SK-N-SH (cell line): Measurements from ENCODE around the gene SYNE2. TPM values are rescaled to one million over a fixed set of nuclear protein-coding genes. Genes with fewer than 3 reads are reported as not detected.

Experiments
- CTCF ChIA-PET: fragments of 300-600, 350-600 bp; formaldehyde crosslinking; extraction: SDS; loops from one replicate; lab custom pipeline; 2021; lab: Yijun Ruan, JAX
- POLR2A ChIA-PET: fragments of 350-600 bp; sonication (Branson Sonifier 250); formaldehyde crosslinking; extraction: SDS; loops from one replicate; lab custom pipeline; 2020; ENCODE audit warnings: antibody characterized with exemption, inconsistent platforms; lab: Yijun Ruan, JAX
- DNase-seq: peaks from one replicate; pipeline ENCODE4 v3.0.0; 2012
- H2AFZ ChIP-seq: fragments of 200-600 bp; sonication (generic); 2 replicates; pipeline ENCODE4 v1.8.1; 2016; ENCODE audit warnings: antibody characterized with exemption, mild to moderate bottlenecking, low read depth
- H3F3A ChIP-seq: fragments of 200-600 bp; sonication (generic); replicated peaks from 2 replicates; pipeline ENCODE3; 2016; ENCODE audit warnings: antibody characterized with exemption, mild to moderate bottlenecking; ENCODE audit not compliant: insufficient read depth
- H3K27ac ChIP-seq, 2 experiments: fragments of 200-500 bp in 1 of 2; fragments of 200-600 bp in 1 of 2; sonication (Bioruptor generic) in 1 of 2; sonication (generic), shearing (Covaris generic) in 1 of 2; 2 replicates each; pipeline versions ENCODE4 v1.5.1 to v1.6.1; 2014 to 2016; ENCODE audit warnings: low read depth in 2 of 2, inconsistent platforms in 1 of 2, low read length in 1 of 2, mild to moderate bottlenecking in 1 of 2, mixed read lengths in 1 of 2
- H3K27me3 ChIP-seq: fragments of 200-600 bp; sonication (generic), shearing (Covaris generic); 2 replicates; pipeline ENCODE4 v1.6.1; 2016; ENCODE audit warnings: mixed run types; ENCODE audit not compliant: insufficient read depth
- H3K36me3 ChIP-seq, 2 experiments: fragments of 200-500 bp in 1 of 2; fragments of 200-600 bp in 1 of 2; sonication (Bioruptor generic) in 1 of 2; sonication (generic) in 1 of 2; replicated peaks in 1 of 2; 2 replicates each; pipeline versions ENCODE3 to v1.5.1; 2014 to 2016; ENCODE audit warnings: low read length in 1 of 2, mild to moderate bottlenecking in 1 of 2; ENCODE audit not compliant: insufficient read depth in 2 of 2, control insufficient read depth in 1 of 2
- H3K4me1 ChIP-seq, 2 experiments: fragments of 200-500 bp in 1 of 2; fragments of 200-600 bp in 1 of 2; sonication (Bioruptor generic) in 1 of 2; sonication (generic), shearing (Covaris generic) in 1 of 2; 2 replicates each; pipeline versions ENCODE4 v1.5.1 to v1.6.1; 2014 to 2016; ENCODE audit warnings: low read depth in 1 of 2, low read length in 1 of 2, mixed run types in 1 of 2; ENCODE audit not compliant: insufficient read depth in 2 of 2, control insufficient read depth in 1 of 2
- H3K4me2 ChIP-seq: fragments of 200-600 bp; sonication (generic), shearing (Covaris generic); 2 replicates; pipeline ENCODE4 v1.6.1; 2017; ENCODE audit warnings: mixed run types
- H3K4me3 ChIP-seq, 2 experiments: fragments of 200-500 bp in 1 of 2; fragments of 200-600 bp in 1 of 2; sonication (Bioruptor generic) in 1 of 2; sonication (generic), shearing (Covaris generic) in 1 of 2; 2 replicates each; pipeline versions ENCODE4 v1.5.1 to v1.8.1; 2014 to 2016; ENCODE audit warnings: low read depth in 2 of 2, inconsistent platforms in 1 of 2, low read length in 1 of 2, mild to moderate bottlenecking in 1 of 2, mixed read lengths in 1 of 2, moderate library complexity in 1 of 2
- H3K79me2 ChIP-seq: fragments of 200-600 bp; sonication (generic); 2 replicates; pipeline ENCODE4 v1.8.1; 2017; ENCODE audit warnings: mild to moderate bottlenecking; ENCODE audit not compliant: insufficient read depth
- H3K9ac ChIP-seq: fragments of 200-600 bp; sonication (generic); 2 replicates; pipeline ENCODE4 v1.6.1; 2017; ENCODE audit warnings: mixed run types
- H3K9me2 ChIP-seq: fragments of 200-600 bp; sonication (generic); 2 replicates; pipeline ENCODE4 v1.6.1; 2017; ENCODE audit warnings: mixed run types
- H3K9me3 ChIP-seq: fragments of 200-600 bp; sonication (generic); 2 replicates; pipeline ENCODE4 v1.6.1; 2017; ENCODE audit warnings: mixed run types, mild to moderate bottlenecking, moderate library complexity
- H4K20me1 ChIP-seq: fragments of 200-600 bp; sonication (generic); 2 replicates; pipeline ENCODE4 v1.6.1; 2017; ENCODE audit warnings: mild to moderate bottlenecking, mixed run types; ENCODE audit not compliant: insufficient read depth
- CHD2 ChIP-seq: fragments of 150-350 bp; IDR thresholded peaks from 2 replicates; pipeline ENCODE4 v1.6.1; 2018; ENCODE audit warnings: low read length; ENCODE audit not compliant: partially characterized antibody
- EZH2phosphoT487 ChIP-seq: fragments of 200-600 bp; sonication (generic); IDR thresholded peaks from 2 replicates; pipeline ENCODE4 v1.6.1; 2017; ENCODE audit warnings: low read depth, mixed run types, mild to moderate bottlenecking, antibody characterized with exemption, moderate library complexity, borderline replicate concordance
- FOXM1 ChIP-seq: IDR thresholded peaks from 2 replicates; pipeline ENCODE4 v1.4.0; 2012; ENCODE audit warnings: low read depth, mild to moderate bottlenecking
- GABPA ChIP-seq: IDR thresholded peaks from 2 replicates; pipeline ENCODE4 v1.4.0; 2012; ENCODE audit warnings: low read depth, mild to moderate bottlenecking
- JUND ChIP-seq: IDR thresholded peaks from 2 replicates; pipeline ENCODE4 v1.4.0; 2012
- MXI1 ChIP-seq: IDR thresholded peaks from 2 replicates; pipeline ENCODE4 v1.6.1; 2012; ENCODE audit warnings: mild to moderate bottlenecking, low read depth, low read length, improper control_type of control experiment
- PBX3 ChIP-seq: IDR thresholded peaks from 2 replicates; pipeline ENCODE4; 2012
- RAD21 ChIP-seq: IDR thresholded peaks from 2 replicates; pipeline ENCODE4 v1.6.1; 2012; ENCODE audit warnings: mild to moderate bottlenecking, low read length
- RCOR1 ChIP-seq: fragments of 150-350 bp; IDR thresholded peaks from 2 replicates; pipeline ENCODE4 v1.6.1; 2017; ENCODE audit warnings: antibody characterized with exemption, low read length
- SIN3A ChIP-seq: IDR thresholded peaks from 2 replicates; pipeline ENCODE4 v1.6.1; 2012; ENCODE audit warnings: low read depth, mild to moderate bottlenecking, low read length, moderate library complexity, borderline replicate concordance
- TAF1 ChIP-seq: IDR thresholded peaks from 2 replicates; pipeline ENCODE4 v1.6.1; 2012; ENCODE audit warnings: low read depth, mild to moderate bottlenecking, low read length, moderate library complexity, borderline replicate concordance
- TCF12 ChIP-seq: IDR thresholded peaks from 2 replicates; pipeline ENCODE4 v1.4.0; 2012
- TEAD4 ChIP-seq: IDR thresholded peaks from 2 replicates; pipeline ENCODE4 v1.4.0; 2012; ENCODE audit warnings: mild to moderate bottlenecking, borderline replicate concordance; ENCODE audit not compliant: insufficient read depth
- USF1 ChIP-seq: IDR thresholded peaks from 2 replicates; pipeline ENCODE4 v1.4.0; 2012; ENCODE audit warnings: low read depth, borderline replicate concordance
- YY1 ChIP-seq: IDR thresholded peaks from 2 replicates; pipeline ENCODE4 v1.4.0; 2012; ENCODE audit warnings: low read depth, mild to moderate bottlenecking
- WGBS: methylation state at CpG from one replicate; pipeline ENCODE4 v1.1.6; 2017; ENCODE audit warnings: low lambda C conversion rate; 5-methylcytosine and 5-hydroxymethylcytosine counted together
- polyA plus RNA-seq, 3 experiments: library from polyadenylated mRNA; depleted of rRNA; stranded (reverse); fragments of >200 nt; gene quantifications; 2 replicates each; pipeline ENCODE4 v1.2.3, GENCODE V29; 2012
- TF ChIP-seq, protein P1 (sequence below): fragments of 150-350 bp; IDR thresholded peaks from 2 replicates; pipeline ENCODE4 v1.6.1; 2017; ENCODE audit warnings: antibody characterized with exemption, low read length, low read depth, borderline replicate concordance
- TF ChIP-seq, protein P2 (sequence below): fragments of 150-350 bp; IDR thresholded peaks from 2 replicates; pipeline ENCODE4 v1.6.1; 2016; ENCODE audit warnings: mild to moderate bottlenecking, low read depth, low read length

The SYNE2 gene
- polyA plus RNA-seq, 1 of the 3 experiments (the other 2 are of a cell fraction), result 7.1 TPM

GRCh38 chr14:64088647-64088964, 235.8 kb downstream of the SYNE2 start (continued):
- TF ChIP-seq RAD21 (no peak), TAF1 (no peak)

GRCh38 chr14:64089920-64090319, 237.1 kb downstream of the SYNE2 start:
- no peak overlapping the region for H3K27ac ChIP-seq
- H3K4me2 ChIP-seq, result no peak overlapping the region
- H4K20me1 ChIP-seq, result no peaks in the 10 kb centered on the region
- no peaks in the 10 kb centered on the region for H3K4me1 ChIP-seq
- no peaks in the 10 kb centered on the region for H3K9me3 ChIP-seq
- no peak overlapping the region for H3K4me3 ChIP-seq
- whole genome bisulfite sequencing, result 88% methylated on average over 2 of the region's 2 CpGs
- H2AFZ ChIP-seq, result no peak overlapping the region
- DNase-seq, result no peak
- H3K9me2 ChIP-seq, result no peaks in the 10 kb centered on the region
- peaks cover 5 to 8% of the 10 kb centered on the region in 2 experiments for H3K36me3 ChIP-seq
- no peaks in the 10 kb centered on the region for H3F3A ChIP-seq
- POLR2A ChIA-PET, result no interaction called here
- TF ChIP-seq TEAD4 (no peak), TCF12 (no peak), JUND (no peak), SIN3A (no peak), CHD2 (no peak), TAF1 (no peak), RCOR1 (no peak), RAD21 (no peak), GABPA (no peak), USF1 (no peak), PBX3 (no peak), YY1 (no peak), MXI1 (no peak), FOXM1 (no peak), EZH2phosphoT487 (no peak)
- TF ChIP-seq, protein P1, sequence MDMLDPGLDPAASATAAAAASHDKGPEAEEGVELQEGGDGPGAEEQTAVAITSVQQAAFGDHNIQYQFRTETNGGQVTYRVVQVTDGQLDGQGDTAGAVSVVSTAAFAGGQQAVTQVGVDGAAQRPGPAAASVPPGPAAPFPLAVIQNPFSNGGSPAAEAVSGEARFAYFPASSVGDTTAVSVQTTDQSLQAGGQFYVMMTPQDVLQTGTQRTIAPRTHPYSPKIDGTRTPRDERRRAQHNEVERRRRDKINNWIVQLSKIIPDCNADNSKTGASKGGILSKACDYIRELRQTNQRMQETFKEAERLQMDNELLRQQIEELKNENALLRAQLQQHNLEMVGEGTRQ, result no peak
- TF ChIP-seq, protein P2, sequence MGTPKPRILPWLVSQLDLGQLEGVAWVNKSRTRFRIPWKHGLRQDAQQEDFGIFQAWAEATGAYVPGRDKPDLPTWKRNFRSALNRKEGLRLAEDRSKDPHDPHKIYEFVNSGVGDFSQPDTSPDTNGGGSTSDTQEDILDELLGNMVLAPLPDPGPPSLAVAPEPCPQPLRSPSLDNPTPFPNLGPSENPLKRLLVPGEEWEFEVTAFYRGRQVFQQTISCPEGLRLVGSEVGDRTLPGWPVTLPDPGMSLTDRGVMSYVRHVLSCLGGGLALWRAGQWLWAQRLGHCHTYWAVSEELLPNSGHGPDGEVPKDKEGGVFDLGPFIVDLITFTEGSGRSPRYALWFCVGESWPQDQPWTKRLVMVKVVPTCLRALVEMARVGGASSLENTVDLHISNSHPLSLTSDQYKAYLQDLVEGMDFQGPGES, result no peak
- TF ChIP-seq, all 33 proteins: peak for 0
- no peaks in the 10 kb centered on the region for H3K79me2 ChIP-seq
- no peaks in the 10 kb centered on the region for H3K27me3 ChIP-seq
- CTCF ChIA-PET, result no interaction called here
- H3K9ac ChIP-seq, result no peak overlapping the region
